Measurements from ENCODE around the gene SIRT7. TPM values are rescaled to one million over a fixed set of nuclear protein-coding genes. Genes with fewer than 3 reads are reported as not detected.
"Not testable (repeated sequence)": the region's sequence is repeated elsewhere in the genome, so short reads cannot be mapped to it uniquely, and the experiment has no call there.

The SIRT7 gene
- total RNA-seq, 1 experiment from 2014 or later = 19.6 TPM

- Histone ChIP-seq H3K36me3 (ENCODE audit: insufficient read depth, low read length) (no peaks in the 10 kb centered on the region), H3K4me2 (ENCODE audit: low read depth, low read length, poor library complexity, severe bottlenecking) (no peak overlapping the region), H3K9me3 (ENCODE audit: low read length) (no peaks in the 10 kb centered on the region), H3K9me2 (replicated peaks; ENCODE audit: insufficient read depth, low read length) (no peaks in the 10 kb centered on the region), H3K4me3 (ENCODE audit: low read length) (no peak overlapping the region), H3K27ac (ENCODE audit: low read length) (no peak overlapping the region), H4K20me1 (ENCODE audit: insufficient read depth, low read depth, low read length) (no peaks in the 10 kb centered on the region), H3K27me3 (ENCODE audit: low read length) (no peaks in the 10 kb centered on the region), H3K4me1 (ENCODE audit: low read length) (no peaks in the 10 kb centered on the region), H3K9ac (ENCODE audit: low read length) (no peak overlapping the region), H2AFZ (ENCODE audit: low read length) (no peak overlapping the region), H3K79me2 (ENCODE audit: low read length) (no peaks in the 10 kb centered on the region)
- no peak for DNase-seq
These were observed 38.0 kb upstream of the SIRT7 start for GRCh38 chr17:81955756-81956544.

GRCh38 chr17:81955058-81955681 is 37.2 kb upstream of the SIRT7 start:
- Histone ChIP-seq H2AFZ (ENCODE audit: low read length) (no peak overlapping the region), H3K4me3 (ENCODE audit: low read length) (no peak overlapping the region), H3K27me3 (ENCODE audit: low read length) (no peaks in the 10 kb centered on the region), H3K36me3 (ENCODE audit: insufficient read depth, low read length) (no peaks in the 10 kb centered on the region), H3K9ac (ENCODE audit: low read length) (no peak overlapping the region), H3K79me2 (ENCODE audit: low read length) (no peaks in the 10 kb centered on the region), H3K4me2 (ENCODE audit: low read depth, low read length, poor library complexity, severe bottlenecking) (no peak overlapping the region), H3K27ac (ENCODE audit: low read length) (no peak overlapping the region), H4K20me1 (ENCODE audit: insufficient read depth, low read depth, low read length) (no peaks in the 10 kb centered on the region), H3K9me3 (ENCODE audit: low read length) (no peaks in the 10 kb centered on the region), H3K4me1 (ENCODE audit: low read length) (no peaks in the 10 kb centered on the region), H3K9me2 (replicated peaks; ENCODE audit: insufficient read depth, low read length) (no peaks in the 10 kb centered on the region)
- no peak for DNase-seq

DNA sequence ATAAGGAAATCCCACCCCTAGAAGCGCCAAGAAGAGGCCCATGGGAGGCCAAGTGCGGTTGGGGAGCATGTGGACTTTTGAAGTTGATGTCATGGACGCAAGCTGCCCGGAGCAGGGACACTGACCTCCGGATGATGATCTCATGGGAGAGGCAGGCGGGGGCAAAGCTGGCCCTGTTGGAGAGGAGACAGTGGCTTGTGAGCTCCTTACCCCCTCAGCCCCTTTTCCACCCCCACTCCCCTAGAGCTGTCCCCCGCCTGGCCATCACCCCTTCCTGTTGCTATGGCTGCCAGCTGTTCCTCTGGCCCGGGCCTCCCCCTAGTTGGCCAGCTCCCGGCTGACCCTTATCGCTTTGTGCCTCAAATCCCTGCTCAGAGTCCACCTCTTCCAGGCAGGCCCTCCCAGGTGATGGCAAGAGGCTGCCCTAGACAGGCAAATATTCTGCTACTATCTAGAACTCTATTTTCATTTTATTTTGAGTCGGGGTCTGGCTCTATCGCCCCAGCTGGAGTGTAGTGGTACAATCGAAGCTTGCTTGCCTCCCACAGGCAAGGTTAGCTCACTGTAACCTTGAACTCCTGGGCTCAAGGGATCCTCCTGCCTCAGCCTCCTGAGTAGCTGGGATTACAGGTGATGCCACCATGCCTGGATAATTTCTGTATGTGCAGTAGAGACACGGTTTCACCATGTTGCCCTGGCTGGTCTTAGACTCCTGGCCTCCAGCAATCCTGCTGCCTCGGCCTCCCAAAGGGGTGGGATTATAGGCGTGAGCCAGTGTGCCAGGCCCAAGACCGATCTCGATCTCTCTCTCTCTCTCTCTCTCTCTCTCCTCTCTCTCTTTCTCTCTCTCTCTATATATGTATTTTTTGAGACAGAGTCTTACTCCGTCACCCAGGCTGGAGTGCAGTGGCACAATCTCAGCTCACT is 36.4 kb upstream of the SIRT7 start:
- Histone ChIP-seq H3K4me3 (ENCODE audit: low read length) (no peak overlapping the region), H3K4me2 (ENCODE audit: low read depth, low read length, poor library complexity, severe bottlenecking) (no peak overlapping the region), H3K79me2 (ENCODE audit: low read length) (no peaks in the 10 kb centered on the region), H3K9me2 (replicated peaks; ENCODE audit: insufficient read depth, low read length) (no peaks in the 10 kb centered on the region), H3K9ac (ENCODE audit: low read length) (no peak overlapping the region), H2AFZ (ENCODE audit: low read length) (no peak overlapping the region), H3K9me3 (ENCODE audit: low read length) (no peaks in the 10 kb centered on the region), H3K27ac (ENCODE audit: low read length) (no peak overlapping the region), H4K20me1 (ENCODE audit: insufficient read depth, low read depth, low read length) (no peaks in the 10 kb centered on the region), H3K27me3 (ENCODE audit: low read length) (no peaks in the 10 kb centered on the region), H3K36me3 (ENCODE audit: insufficient read depth, low read length) (no peaks in the 10 kb centered on the region), H3K4me1 (ENCODE audit: low read length) (no peaks in the 10 kb centered on the region)
- no peak for DNase-seq

DNA sequence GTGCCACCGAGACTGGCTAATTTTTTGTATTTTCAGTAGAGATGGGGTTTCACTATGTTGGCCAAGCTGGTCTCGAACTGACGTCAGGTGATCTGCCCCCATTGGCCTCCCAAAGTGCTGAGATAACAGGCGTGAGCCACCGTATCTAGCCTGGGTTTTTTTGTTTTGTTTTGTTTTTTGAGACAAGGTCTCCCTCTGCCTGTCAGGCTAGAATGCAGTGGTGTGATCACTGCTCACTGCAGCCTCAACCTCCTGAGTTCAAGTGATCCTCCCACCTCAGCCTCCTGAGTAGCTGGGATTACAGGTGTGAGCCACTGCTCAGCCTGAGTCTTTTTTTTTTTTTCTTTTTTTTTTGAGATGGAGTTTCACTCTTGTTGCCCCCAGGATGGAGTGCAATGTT is 35.5 kb upstream of the SIRT7 start:
- not testable (repeated sequence) for H3K9me2 ChIP-seq (replicated peaks; ENCODE audit: insufficient read depth, low read length); H3K4me2 ChIP-seq (ENCODE audit: low read depth, low read length, poor library complexity, severe bottlenecking); H2AFZ ChIP-seq (ENCODE audit: low read length); H3K27me3 ChIP-seq (ENCODE audit: low read length); DNase-seq; H3K9me3 ChIP-seq (ENCODE audit: low read length); H3K36me3 ChIP-seq (ENCODE audit: insufficient read depth, low read length); H3K4me3 ChIP-seq (ENCODE audit: low read length); H3K4me1 ChIP-seq (ENCODE audit: low read length); H3K79me2 ChIP-seq (ENCODE audit: low read length); H3K9ac ChIP-seq (ENCODE audit: low read length); H3K27ac ChIP-seq (ENCODE audit: low read length); H4K20me1 ChIP-seq (ENCODE audit: insufficient read depth, low read depth, low read length)

DNA sequence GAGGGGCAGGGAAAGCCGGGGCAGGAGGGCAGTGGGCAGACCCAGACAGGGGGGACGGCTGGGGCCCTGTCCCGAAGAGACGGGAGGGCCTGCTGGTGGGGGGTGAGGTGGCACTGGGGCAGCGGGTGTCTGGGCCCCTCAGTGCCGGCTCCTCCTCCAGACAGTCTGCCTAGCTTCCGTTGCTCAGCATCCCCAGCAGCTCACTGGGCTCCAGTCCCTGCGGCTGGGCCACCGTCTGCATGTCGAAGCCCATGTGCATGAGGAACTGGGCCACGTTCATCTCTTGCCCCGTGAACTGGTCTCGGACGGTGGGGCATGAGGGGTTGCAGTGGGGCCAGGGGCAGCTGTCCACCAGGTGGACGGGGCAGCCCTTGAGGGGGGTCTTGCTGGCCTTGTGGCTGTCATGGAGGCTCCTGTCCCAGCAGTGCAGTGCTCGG is 34.8 kb upstream of the SIRT7 start:
- Histone ChIP-seq H3K9ac (ENCODE audit: low read length) (no peak overlapping the region), H2AFZ (ENCODE audit: low read length) (no peak overlapping the region), H4K20me1 (ENCODE audit: insufficient read depth, low read depth, low read length) (no peaks in the 10 kb centered on the region), H3K4me3 (ENCODE audit: low read length) (no peak overlapping the region), H3K27ac (ENCODE audit: low read length) (no peak overlapping the region), H3K27me3 (ENCODE audit: low read length) (no peaks in the 10 kb centered on the region), H3K9me3 (ENCODE audit: low read length) (no peaks in the 10 kb centered on the region), H3K36me3 (ENCODE audit: insufficient read depth, low read length) (no peaks in the 10 kb centered on the region), H3K79me2 (ENCODE audit: low read length) (no peaks in the 10 kb centered on the region), H3K4me1 (ENCODE audit: low read length) (no peaks in the 10 kb centered on the region), H3K4me2 (ENCODE audit: low read depth, low read length, poor library complexity, severe bottlenecking) (no peak overlapping the region), H3K9me2 (replicated peaks; ENCODE audit: insufficient read depth, low read length) (no peaks in the 10 kb centered on the region)
- no peak for DNase-seq

- DNase-seq = no peak
- Histone ChIP-seq H2AFZ (ENCODE audit: low read length) (no peak overlapping the region), H3K36me3 (ENCODE audit: insufficient read depth, low read length) (no peaks in the 10 kb centered on the region), H3K27ac (ENCODE audit: low read length) (no peak overlapping the region), H3K9ac (ENCODE audit: low read length) (no peak overlapping the region), H3K4me2 (ENCODE audit: low read depth, low read length, poor library complexity, severe bottlenecking) (no peak overlapping the region), H3K9me3 (ENCODE audit: low read length) (no peaks in the 10 kb centered on the region), H3K9me2 (replicated peaks; ENCODE audit: insufficient read depth, low read length) (no peaks in the 10 kb centered on the region), H4K20me1 (ENCODE audit: insufficient read depth, low read depth, low read length) (no peaks in the 10 kb centered on the region), H3K4me1 (ENCODE audit: low read length) (no peaks in the 10 kb centered on the region), H3K4me3 (ENCODE audit: low read length) (no peak overlapping the region), H3K79me2 (ENCODE audit: low read length) (no peaks in the 10 kb centered on the region), H3K27me3 (ENCODE audit: low read length) (no peaks in the 10 kb centered on the region)
These were observed 34.1 kb upstream of the SIRT7 start for GRCh38 chr17:81951785-81952684.

DNA sequence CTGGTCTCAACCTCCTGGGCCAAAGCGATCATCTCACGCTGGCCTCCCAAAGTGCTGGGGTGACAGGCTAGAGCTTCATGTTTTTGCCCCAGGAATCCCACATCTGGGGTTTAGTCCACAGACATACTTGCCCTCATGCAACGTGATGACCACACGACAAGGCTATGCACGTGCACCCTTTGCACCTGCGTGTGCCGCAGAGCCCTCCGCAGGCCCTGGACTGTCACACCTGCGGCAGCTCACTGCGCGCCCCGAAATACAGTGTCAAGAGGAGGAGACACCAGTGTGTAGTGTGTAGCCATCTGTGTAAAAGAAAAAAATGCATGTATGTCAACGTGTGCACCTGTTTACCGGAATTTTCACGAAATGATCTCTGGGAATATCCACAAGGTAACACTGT is 32.5 kb upstream of the SIRT7 start:
- no peak for DNase-seq
- Histone ChIP-seq H3K9ac (ENCODE audit: low read length) (no peak overlapping the region), H3K4me2 (ENCODE audit: low read depth, low read length, poor library complexity, severe bottlenecking) (no peak overlapping the region), H2AFZ (ENCODE audit: low read length) (no peak overlapping the region), H3K9me3 (ENCODE audit: low read length) (no peaks in the 10 kb centered on the region), H3K36me3 (ENCODE audit: insufficient read depth, low read length) (no peaks in the 10 kb centered on the region), H3K4me1 (ENCODE audit: low read length) (no peaks in the 10 kb centered on the region), H3K4me3 (ENCODE audit: low read length) (no peak overlapping the region), H3K79me2 (ENCODE audit: low read length) (no peaks in the 10 kb centered on the region), H4K20me1 (ENCODE audit: insufficient read depth, low read depth, low read length) (no peaks in the 10 kb centered on the region), H3K9me2 (replicated peaks; ENCODE audit: insufficient read depth, low read length) (no peaks in the 10 kb centered on the region), H3K27ac (ENCODE audit: low read length) (no peak overlapping the region), H3K27me3 (ENCODE audit: low read length) (no peaks in the 10 kb centered on the region)
